HG03280 (cell line): ENCODE data around the gene MCFD2.
A peak's percentile ranks its signal among the peaks of the same experiment; 100 is the strongest.

Experiments used
- ATAC-seq: cut with Tn5 transposase; IDR thresholded peaks from one replicate; pipeline ENCODE4 v1.9.1; 2021; ENCODE audit warnings: mild to moderate bottlenecking, moderate library complexity; ENCODE audit not compliant: unreplicated experiment

MCFD2 gene

GRCh38 chr2:46939626-46940359 is 24.2 kb upstream of the MCFD2 start:
- ATAC-seq: no peak

- no peak for ATAC-seq
Observed at GRCh38 chr2:46937471-46937901, 21.9 kb upstream of the MCFD2 start.

DNA sequence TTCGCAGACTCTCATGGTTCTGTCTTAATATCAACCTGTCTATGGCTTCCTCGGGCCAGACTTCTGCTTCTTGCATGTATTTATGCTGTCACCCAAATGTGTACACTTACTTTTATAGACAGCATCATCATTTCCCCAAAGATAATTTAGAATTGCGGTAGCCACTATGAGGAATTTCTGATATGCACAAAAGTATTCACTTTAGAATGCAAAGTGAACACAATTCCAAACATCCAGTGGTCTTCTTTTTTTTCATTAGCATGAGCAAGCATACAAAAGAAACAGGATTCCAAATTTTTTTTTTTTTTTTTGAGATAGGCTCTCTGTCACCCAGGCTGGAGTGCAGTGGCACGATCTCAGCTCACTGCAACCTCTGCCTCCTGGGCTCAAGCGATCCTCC is 21.0 kb upstream of the MCFD2 start:
- no peak for ATAC-seq

DNA sequence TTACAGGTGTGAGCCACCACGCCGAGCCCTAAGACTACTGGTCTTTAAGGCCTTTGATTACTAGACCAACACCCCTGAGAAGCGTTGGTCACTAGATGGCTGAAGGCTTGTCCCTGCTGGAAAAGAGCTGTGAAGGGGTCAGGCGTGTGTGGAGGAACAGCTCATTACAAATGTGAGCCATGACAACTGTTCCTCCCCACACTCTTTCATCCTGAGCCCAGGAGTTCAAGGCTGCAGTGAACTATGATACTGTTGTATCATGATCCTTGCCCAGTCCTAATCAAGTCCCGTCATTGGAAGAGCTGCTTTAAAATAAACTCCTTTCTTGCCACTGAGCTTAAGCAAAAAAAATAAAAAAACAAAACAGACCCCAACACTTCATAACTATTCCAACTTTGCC is 19.5 kb upstream of the MCFD2 start:
- ATAC-seq: no peak

- no peak for ATAC-seq
Observed at GRCh38 chr2:46929612-46930011, 14.0 kb upstream of the MCFD2 start.

- no peak for ATAC-seq
Observed at GRCh38 chr2:46926863-46927262, 11.3 kb upstream of the MCFD2 start.

DNA sequence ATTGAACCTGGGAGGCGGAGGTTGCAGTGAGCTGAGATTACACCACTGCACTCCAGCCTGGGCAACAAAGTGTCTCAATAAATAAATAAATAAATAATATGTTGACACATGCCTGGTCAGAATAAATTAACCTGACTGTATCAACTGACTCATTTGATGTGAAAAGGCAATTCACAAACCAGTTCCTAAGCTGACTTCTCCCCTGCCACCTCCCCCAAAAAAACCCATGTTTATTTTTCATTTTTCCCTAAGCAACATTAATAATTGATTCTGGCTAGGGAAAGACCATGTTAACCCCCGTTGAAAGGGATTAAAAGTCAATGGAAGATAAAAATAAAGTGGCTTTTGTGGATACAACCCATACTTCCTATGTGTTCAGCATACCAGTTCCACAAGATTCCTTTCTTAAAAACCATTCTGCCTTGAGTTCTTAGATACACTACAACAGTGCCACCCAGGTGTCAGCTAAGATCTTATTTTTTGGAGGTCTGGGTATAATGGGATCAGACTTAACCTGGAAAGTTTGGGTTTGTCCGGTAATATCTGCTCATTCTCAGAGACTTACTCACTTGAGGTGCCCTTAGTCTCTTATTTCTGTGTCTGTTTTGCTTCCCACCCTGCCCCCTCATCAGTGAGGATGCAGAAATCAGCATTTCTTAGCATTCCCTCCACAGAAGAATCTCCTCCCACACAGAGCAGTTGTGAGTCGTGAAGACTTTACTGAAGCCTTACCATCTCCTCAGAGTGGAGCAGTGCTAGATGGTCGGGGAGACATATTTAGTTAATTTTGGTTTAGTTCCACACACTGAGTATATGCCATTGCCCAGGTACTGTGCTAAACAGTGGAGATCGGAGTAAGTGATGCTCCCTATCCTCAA is 10.1 kb upstream of the MCFD2 start:
- ATAC-seq: no peak

GRCh38 chr2:46924608-46925007 is 9.0 kb upstream of the MCFD2 start:
- no peak for ATAC-seq

DNA sequence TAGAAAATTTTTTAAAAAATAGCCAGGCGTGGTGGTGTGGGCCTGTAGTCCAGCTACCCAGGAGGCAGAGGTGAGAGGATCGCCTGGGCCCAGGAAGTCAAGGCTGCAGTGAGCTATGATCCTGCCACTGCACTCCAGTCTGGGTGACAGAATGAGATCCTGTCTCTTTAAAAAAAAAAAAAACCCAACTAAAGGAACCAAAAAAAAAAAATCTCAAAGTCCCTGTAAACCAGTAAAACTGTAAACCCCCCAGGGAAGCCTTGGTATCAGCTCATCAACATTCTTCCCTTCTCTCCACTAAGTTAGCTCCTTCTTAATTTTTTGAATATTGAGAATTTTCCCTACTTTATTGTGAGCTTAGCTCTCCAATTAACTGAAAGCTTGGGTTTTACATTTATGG is 8.4 kb upstream of the MCFD2 start:
- no peak for ATAC-seq

DNA sequence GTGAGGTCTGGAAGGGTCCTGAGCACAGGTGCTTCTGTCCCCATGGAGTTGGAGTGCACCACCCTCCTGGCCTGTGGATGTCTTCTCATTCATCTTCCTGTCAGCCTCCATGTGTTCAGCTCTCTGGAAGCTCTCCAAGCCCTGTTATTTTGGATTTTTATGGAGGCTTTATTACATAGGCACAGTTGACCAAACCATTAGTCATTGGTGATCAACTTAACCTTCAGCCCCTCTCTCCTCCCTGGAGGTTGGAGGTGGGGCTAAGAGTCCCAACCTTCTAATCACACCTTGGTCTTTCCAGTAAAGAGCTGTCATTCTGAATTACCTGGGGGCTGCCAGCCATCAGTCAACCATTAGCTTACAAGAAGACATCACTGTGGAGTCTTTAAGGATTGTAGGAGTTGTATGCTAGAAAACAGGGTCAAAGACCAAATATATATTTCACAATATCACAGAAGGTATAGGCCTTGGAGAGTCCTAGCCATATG is 7.5 kb upstream of the MCFD2 start:
- ATAC-seq: no peak

DNA sequence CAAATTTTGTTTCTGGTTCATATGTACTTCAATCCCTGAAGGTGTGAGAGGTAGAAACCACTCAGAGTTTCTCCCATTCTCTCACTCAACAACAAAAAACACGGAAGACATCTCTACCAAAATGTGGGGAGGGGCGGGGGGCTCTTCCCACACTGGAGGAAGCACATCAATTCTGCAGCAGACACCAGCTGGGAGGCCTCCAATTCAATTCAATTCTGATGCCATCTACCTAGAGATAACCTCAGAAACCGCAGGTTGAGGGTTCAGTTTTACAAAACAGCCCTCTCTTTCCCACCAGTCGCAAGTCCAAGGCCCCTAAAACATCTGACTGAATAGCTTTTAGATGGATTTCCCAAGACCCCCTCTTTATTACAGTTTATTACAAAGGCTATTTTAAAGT is 7.0 kb upstream of the MCFD2 start:
- no peak for ATAC-seq

GRCh38 chr2:46921676-46922448 is 6.3 kb upstream of the MCFD2 start:
- no peak for ATAC-seq

DNA sequence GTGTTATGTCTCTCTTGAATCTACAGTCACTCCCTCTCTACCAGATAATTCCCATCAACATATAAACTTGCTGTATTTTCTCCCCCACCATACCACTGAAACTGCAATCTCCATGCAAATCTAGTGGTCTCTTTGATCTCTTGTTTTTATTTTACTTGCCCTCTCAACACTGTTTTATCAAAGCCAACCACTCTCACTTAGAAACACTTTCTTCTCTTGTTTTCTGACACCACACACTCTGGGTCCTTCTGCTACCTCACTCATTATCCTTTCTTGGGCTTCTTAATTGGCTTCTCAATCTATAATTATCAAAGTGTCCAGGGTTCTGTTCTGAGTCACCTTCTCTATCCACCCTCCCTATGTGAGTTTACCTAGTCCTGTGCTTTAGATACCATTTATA is 2.0 kb upstream of the MCFD2 start:
- no peak for ATAC-seq

GRCh38 chr2:46915811-46916630 is 415 bp upstream of the MCFD2 start:
- ATAC-seq: peak; percentile 88

GRCh38 chr2:46914578-46915230 is 902 bp downstream of the MCFD2 start:
- no peak for ATAC-seq

DNA sequence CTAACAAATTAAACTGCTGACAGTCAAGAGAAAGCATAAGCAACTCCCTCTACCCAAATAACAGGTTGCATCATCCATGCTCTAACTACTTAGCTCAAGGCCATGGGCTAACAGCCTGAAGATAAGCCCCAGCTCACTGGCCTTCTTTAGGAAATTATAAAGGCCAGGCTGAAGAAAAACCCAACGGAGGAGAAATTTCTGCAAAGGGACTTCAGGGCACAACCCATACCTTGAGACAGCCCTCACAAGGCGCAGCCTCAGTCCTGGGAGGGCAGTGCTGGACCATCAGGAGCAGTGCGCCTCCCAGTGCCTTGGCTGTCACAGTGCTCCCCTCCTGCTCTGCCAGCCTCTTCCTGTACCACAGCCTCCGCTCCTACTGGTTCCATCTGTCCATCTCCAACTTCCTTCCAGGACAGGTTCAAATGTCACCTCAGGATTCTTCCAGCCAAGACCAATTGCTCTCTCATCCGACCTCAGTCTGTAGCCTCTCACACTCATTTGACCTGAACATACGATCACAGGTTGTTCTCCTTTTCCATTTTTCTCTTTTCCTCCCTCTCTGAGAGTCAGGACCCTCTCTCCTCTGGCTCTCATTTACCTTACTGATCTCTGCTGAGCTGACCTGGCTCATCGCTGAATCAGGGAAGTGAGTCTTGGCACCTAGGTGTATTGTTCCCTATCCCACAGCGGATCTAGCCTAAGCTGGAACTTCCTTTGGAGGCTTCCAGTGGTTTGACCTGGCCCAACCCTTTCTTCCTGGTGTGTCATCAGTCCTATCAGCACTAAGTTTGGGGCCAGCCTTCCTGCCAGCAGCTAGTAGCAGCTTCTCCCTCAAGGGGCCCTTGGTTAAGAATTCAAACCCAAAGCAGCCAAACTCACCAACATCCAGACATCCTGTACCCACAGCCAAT is 1.9 kb downstream of the MCFD2 start:
- ATAC-seq: no peak

DNA sequence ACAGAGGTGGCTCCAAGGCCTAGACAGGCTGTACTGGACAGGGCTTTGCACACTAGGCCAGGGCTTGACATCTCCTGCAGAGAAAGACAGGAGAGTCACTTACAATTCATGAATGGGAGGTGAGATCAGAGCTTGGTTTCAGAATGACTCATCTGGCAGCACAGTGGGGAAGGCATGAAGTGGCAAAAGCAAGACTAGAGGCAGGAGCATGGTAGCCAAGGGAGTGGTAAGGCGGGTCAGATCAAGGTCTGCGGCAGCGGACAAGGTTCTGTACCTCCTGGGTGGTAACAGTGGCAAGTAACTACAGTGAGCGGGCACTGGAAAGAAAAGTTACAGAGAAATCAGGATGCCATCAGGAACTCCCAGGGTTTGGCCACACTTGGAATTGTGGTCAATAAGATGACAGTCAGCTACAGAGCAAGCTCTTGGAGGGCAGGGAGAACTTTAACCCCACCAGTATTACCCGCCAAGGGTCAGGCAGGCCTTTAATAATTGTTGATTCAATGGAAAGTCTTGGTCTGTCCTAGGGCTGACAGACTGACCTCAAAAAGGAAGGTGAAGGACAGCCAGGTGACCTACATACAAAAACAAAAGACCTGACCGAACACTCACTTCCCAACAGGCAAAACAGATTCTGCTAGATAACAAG is 5.7 kb downstream of the MCFD2 start:
- ATAC-seq: peak; percentile 77

GRCh38 chr2:46909150-46909549 is 6.5 kb downstream of the MCFD2 start:
- ATAC-seq: no peak
